SK-N-SH (cell line): Measurements from ENCODE around the gene TBL1XR1.

ENCODE experiments used
- EZH2phosphoT487 ChIP-seq: fragments of 200-600 bp; sonication (generic); IDR thresholded peaks from 2 replicates; pipeline ENCODE4 v1.6.1; 2017; ENCODE audit warnings: low read depth, mixed run types, mild to moderate bottlenecking, antibody characterized with exemption, moderate library complexity, borderline replicate concordance
- FOSL2 ChIP-seq: IDR thresholded peaks from 2 replicates; pipeline ENCODE4 v1.4.0; 2012; ENCODE audit warnings: low read depth, mild to moderate bottlenecking, moderate library complexity, borderline replicate concordance
- NFIC ChIP-seq: IDR thresholded peaks from 2 replicates; pipeline ENCODE4 v1.4.0; 2012; ENCODE audit warnings: borderline replicate concordance
- NRF1 ChIP-seq: IDR thresholded peaks from 2 replicates; pipeline ENCODE4 v1.6.1; 2012; ENCODE audit warnings: low read depth, mild to moderate bottlenecking, low read length
- RAD21 ChIP-seq: IDR thresholded peaks from 2 replicates; pipeline ENCODE4 v1.6.1; 2012; ENCODE audit warnings: mild to moderate bottlenecking, low read length
- RFX5 ChIP-seq: IDR thresholded peaks from 2 replicates; pipeline ENCODE4 v1.6.1; 2012; ENCODE audit warnings: mild to moderate bottlenecking, improper control_type of control experiment, low read length
- SIN3A ChIP-seq: IDR thresholded peaks from 2 replicates; pipeline ENCODE4 v1.6.1; 2012; ENCODE audit warnings: low read depth, mild to moderate bottlenecking, low read length, moderate library complexity, borderline replicate concordance
- SMC3 ChIP-seq: IDR thresholded peaks from 2 replicates; pipeline ENCODE4 v1.6.1; 2012; ENCODE audit warnings: low read depth, low read length, improper control_type of control experiment
- TCF12 ChIP-seq: IDR thresholded peaks from 2 replicates; pipeline ENCODE4 v1.4.0; 2012
- YY1 ChIP-seq: IDR thresholded peaks from 2 replicates; pipeline ENCODE4 v1.4.0; 2012; ENCODE audit warnings: low read depth, mild to moderate bottlenecking
- TF ChIP-seq, protein P1 (sequence below): fragments of 200-600 bp; sonication (generic); IDR thresholded peaks from 2 replicates; pipeline ENCODE4 v1.6.1; 2017; ENCODE audit warnings: antibody characterized with exemption, mild to moderate bottlenecking, moderate library complexity
- TF ChIP-seq, protein P2 (sequence below): IDR thresholded peaks from 2 replicates; pipeline ENCODE4; 2012
- TF ChIP-seq, protein P3 (sequence below): fragments of 150-350 bp; IDR thresholded peaks from 2 replicates; pipeline ENCODE4 v1.6.1; 2017; ENCODE audit warnings: antibody characterized with exemption, low read length, low read depth, borderline replicate concordance
- TF ChIP-seq, protein P4 (sequence below): fragments of 150-350 bp; IDR thresholded peaks from 2 replicates; pipeline ENCODE4 v1.6.1; 2016; ENCODE audit warnings: mild to moderate bottlenecking, low read depth, low read length

DNA sequence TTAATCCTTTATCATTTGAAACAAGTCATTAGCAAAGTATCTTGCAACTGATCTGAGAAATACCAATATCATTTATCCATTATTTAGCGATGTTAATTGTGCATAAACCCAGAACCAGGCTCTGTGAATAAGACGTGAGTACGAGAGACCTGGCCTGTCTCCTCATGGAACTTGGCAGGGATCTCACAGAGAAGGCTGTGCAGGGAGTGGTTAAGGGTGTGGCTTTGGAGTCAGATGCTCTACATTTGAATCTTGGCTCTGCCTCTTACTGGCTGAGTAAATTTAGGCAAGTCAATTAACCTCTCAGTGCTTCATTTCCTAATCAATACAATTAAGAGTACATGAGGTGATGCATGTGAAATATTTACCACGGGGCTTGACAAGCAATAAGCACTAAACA lies 39.9 kb upstream of the TBL1XR1 start:
- TF ChIP-seq, protein P1, sequence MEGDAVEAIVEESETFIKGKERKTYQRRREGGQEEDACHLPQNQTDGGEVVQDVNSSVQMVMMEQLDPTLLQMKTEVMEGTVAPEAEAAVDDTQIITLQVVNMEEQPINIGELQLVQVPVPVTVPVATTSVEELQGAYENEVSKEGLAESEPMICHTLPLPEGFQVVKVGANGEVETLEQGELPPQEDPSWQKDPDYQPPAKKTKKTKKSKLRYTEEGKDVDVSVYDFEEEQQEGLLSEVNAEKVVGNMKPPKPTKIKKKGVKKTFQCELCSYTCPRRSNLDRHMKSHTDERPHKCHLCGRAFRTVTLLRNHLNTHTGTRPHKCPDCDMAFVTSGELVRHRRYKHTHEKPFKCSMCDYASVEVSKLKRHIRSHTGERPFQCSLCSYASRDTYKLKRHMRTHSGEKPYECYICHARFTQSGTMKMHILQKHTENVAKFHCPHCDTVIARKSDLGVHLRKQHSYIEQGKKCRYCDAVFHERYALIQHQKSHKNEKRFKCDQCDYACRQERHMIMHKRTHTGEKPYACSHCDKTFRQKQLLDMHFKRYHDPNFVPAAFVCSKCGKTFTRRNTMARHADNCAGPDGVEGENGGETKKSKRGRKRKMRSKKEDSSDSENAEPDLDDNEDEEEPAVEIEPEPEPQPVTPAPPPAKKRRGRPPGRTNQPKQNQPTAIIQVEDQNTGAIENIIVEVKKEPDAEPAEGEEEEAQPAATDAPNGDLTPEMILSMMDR = no peak
- TF ChIP-seq, protein P2, sequence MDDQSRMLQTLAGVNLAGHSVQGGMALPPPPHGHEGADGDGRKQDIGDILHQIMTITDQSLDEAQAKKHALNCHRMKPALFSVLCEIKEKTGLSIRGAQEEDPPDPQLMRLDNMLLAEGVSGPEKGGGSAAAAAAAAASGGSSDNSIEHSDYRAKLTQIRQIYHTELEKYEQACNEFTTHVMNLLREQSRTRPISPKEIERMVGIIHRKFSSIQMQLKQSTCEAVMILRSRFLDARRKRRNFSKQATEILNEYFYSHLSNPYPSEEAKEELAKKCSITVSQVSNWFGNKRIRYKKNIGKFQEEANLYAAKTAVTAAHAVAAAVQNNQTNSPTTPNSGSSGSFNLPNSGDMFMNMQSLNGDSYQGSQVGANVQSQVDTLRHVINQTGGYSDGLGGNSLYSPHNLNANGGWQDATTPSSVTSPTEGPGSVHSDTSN = no peak
- no peak for TF ChIP-seq RFX5
- TF ChIP-seq RAD21 = no peak
- no peak for TF ChIP-seq EZH2phosphoT487
- no peak for TF ChIP-seq SIN3A
- TF ChIP-seq YY1 = no peak
- TF ChIP-seq NFIC = no peak
- TF ChIP-seq, protein P3, sequence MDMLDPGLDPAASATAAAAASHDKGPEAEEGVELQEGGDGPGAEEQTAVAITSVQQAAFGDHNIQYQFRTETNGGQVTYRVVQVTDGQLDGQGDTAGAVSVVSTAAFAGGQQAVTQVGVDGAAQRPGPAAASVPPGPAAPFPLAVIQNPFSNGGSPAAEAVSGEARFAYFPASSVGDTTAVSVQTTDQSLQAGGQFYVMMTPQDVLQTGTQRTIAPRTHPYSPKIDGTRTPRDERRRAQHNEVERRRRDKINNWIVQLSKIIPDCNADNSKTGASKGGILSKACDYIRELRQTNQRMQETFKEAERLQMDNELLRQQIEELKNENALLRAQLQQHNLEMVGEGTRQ = no peak
- TF ChIP-seq NRF1 = no peak
- TF ChIP-seq, protein P4, sequence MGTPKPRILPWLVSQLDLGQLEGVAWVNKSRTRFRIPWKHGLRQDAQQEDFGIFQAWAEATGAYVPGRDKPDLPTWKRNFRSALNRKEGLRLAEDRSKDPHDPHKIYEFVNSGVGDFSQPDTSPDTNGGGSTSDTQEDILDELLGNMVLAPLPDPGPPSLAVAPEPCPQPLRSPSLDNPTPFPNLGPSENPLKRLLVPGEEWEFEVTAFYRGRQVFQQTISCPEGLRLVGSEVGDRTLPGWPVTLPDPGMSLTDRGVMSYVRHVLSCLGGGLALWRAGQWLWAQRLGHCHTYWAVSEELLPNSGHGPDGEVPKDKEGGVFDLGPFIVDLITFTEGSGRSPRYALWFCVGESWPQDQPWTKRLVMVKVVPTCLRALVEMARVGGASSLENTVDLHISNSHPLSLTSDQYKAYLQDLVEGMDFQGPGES = no peak
- no peak for TF ChIP-seq SMC3
- no peak for TF ChIP-seq FOSL2
- TF ChIP-seq TCF12 = no peak
